A673 (cell line): ENCODE measurements around the gene INVS.

ENCODE experiments used
- CTCF ChIP-seq: fragments of 300-800, 200-600 bp; sonication (generic); conservative IDR thresholded peaks from 2 replicates; pipeline ENCODE4 v1.5.1; 2017; ENCODE audit warnings: low read depth, mild to moderate bottlenecking, antibody characterized with exemption, low read length, moderate library complexity, mixed read lengths
- EZH2 ChIP-seq: fragments of 200-600 bp; sonication (generic); IDR thresholded peaks from 2 replicates; pipeline ENCODE4 v1.6.1; 2017; ENCODE audit warnings: borderline replicate concordance, low read depth, mild to moderate bottlenecking, mixed read lengths, antibody characterized with exemption, low read length; ENCODE audit not compliant: poor library complexity, severe bottlenecking

DNA sequence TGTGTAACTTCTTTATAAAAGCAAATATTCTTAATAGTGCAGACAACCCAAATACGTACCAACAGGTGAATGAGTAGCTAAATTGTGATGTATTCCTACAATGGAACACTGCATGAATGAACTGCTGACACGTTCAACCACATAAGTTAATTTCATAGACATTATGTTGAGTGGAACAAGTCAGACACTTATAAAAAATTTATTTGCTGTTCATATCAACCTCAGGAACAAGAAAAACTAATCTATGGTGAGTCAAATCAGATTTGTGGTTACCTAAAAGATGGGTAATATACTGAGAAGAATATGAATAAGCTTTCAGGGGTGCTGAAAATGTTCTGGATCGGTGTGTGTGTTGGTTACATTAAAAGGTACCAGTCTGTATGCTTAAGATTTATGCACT is 35.7 kb downstream of the INVS start:
- no peak for TF ChIP-seq CTCF
- no peak for TF ChIP-seq EZH2
